GM12873 (cell line): ENCODE results near the gene LBHD2.

Experiments used
- CTCF ChIP-seq: IDR thresholded peaks from 2 replicates; pipeline ENCODE4 v1.5.1; 2012; ENCODE audit warnings: low read depth, mild to moderate bottlenecking, moderate library complexity, low read length, control low read depth; ENCODE audit not compliant: insufficient read depth; ENCODE audit errors: missing control alignments

The LBHD2 gene

GRCh38 chr14:103070971-103071542 lies 13.0 kb upstream of the LBHD2 start:
- TF ChIP-seq CTCF = no peak

DNA sequence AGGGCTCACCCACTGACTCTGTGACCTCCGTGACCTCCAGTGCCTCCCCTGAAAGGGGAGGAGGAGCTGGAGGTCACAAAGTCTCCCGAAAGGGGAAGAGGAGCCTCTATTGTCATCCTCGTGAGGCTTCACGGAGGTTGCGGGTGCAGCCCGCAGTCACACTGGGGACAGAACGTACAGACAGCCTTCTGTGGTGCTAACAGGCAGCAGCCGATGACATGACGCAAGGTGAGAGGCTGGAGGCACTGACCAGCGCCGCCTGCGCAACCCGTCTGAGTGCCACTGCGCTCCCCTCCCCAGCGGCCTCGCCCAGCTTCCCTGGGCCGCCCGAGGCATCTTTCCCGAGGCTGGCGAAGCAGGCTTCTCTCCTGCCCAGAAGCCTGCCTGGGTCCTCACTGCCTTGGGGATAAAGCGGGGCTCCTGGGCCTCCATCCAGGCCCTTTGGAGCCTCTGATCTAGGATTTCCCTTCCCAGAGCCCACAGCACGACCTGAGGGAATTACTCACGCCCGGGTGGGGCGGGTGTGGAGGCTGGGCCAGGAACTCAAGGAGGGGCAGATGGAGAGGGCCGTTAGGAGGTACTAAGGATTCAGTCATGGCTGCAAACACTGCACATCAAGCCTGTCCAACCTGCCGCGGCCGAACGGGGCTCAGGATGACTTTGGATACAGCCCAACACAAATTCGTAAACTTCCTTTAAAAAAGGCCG lies 12.3 kb upstream of the LBHD2 start:
- TF ChIP-seq CTCF = no peak

DNA sequence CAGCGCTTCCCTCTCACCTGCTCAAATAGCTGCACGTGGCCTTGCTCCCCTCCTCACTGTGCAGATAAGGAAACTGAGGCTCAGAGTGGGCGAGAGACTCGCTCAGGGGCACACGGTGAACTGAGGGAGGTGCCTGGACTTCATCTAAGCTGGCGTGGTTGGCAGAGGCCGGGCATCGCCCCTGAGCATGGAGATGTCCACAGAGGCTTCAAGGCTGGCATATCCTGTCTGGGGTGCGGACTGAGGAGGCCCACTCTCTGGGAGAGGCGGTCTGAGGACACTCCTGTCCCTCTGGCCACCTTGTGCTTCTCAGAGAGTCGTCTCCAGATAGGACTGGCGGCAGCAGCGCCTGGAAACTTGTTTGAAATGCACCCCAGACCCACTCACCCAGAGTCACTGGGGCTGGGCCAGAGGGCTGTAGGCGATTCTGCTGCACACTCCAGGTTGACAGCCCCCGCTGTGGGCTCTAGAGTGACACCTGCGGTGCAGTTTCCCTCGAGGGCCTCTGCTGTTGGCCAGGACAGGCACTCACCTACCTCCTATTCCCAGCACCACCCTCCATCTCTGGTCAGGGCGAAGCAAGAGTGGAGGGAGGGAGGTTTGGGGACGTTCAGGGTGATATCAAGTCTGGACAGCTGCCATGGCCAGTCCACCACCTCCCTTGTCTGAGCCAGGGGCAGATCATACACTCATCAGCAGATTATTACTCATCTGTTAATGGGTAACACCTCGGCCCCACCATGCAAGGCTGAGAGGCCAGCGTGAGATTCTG lies 11.2 kb upstream of the LBHD2 start:
- TF ChIP-seq CTCF = peak; percentile 18

GRCh38 chr14:103073367-103073875 lies 10.6 kb upstream of the LBHD2 start:
- TF ChIP-seq CTCF = no peak

GRCh38 chr14:103073876-103074728 lies 9.9 kb upstream of the LBHD2 start:
- TF ChIP-seq CTCF = no peak

DNA sequence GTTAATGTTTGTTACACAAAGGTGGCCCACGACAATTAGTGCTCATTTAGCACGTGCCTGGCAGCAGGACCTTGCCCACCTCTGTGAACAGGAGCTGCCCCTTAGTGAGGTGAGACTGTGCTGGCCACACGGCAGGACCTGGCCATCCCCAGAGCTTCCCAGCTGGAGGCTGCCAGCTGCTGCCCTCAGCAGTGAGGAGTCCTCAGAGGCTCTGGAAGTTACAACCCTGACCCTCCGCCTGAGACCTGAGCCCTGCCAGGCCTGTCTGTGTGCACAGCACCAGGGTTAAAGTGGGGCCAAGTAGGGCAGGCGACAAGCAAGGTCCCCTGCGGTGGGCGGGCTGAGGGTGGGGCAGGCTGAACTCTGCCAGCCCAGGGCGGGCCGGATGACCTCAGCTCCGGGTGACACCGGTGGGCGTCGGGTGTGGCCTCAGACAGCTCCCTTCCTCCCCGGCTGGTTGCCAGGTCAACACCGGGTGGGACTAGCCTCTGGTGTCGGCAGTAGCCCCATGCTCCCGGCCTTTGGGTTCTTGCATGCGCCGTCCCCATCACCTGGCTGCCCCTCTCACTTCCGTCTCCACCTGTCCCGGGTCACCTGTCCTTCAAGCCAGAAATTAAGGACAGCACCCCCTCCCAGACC lies 9.2 kb upstream of the LBHD2 start:
- TF ChIP-seq CTCF = no peak

DNA sequence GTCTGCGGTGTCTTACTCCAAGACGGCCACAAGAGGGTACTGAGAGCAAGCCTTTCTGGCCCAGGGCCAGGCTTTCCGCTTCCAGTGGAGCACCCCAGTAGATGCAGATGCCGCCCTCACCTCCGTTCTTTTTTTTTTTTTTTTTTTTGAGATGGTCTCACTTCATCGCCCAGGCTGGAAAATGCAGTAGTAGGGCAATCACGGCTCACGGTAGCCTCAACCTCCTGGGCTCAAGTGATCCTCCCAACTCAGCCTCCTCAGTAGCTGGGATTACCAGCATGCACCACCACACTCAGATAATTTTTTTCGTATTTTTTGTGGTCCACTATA lies 5.6 kb upstream of the LBHD2 start:
- peak; percentile 95 for TF ChIP-seq CTCF
